Keratinocyte (primary cell): ENCODE measurements around the gene TOR1B. TPM values are rescaled to one million over a fixed set of nuclear protein-coding genes. Genes with fewer than 3 reads are reported as not detected.

Source experiments
- DNase-seq: peaks from one replicate; pipeline ENCODE4 v3.0.0-alpha.2; 2011; ENCODE audit warnings: low read depth, missing footprints, low spot score
- FAIRE-seq: peaks from 2 replicates; lab custom pipeline; 2011; peaks lifted over from hg19 to GRCh38; lab: Jason Lieb, UNC
- H2AFZ ChIP-seq: 2 replicates; pipeline ENCODE4 v1.6.0; 2012; ENCODE audit warnings: low read length, control low read depth, inconsistent platforms; ENCODE audit not compliant: control insufficient read depth
- H3K27ac ChIP-seq: 2 replicates; pipeline ENCODE4 v1.5.1; 2011; ENCODE audit warnings: low read length; ENCODE audit not compliant: control insufficient read depth, insufficient read depth
- H3K27me3 ChIP-seq: 3 replicates; pipeline ENCODE4 v1.6.0; 2011; ENCODE audit warnings: low read length; ENCODE audit not compliant: control insufficient read depth, insufficient read depth; ENCODE audit errors: extremely low read depth
- H3K36me3 ChIP-seq, 2 experiments: 2 replicates in 1 of 2; 3 replicates in 1 of 2; pipeline ENCODE4 v1.5.1; 2011; ENCODE audit warnings: low read length in 2 of 2, mild to moderate bottlenecking in 1 of 2; ENCODE audit not compliant: control insufficient read depth in 2 of 2, insufficient read depth in 2 of 2; ENCODE audit errors: extremely low read depth in 1 of 2
- H3K4me1 ChIP-seq: 3 replicates; pipeline ENCODE4 v1.5.1; 2011; ENCODE audit warnings: low read length; ENCODE audit not compliant: control insufficient read depth, insufficient read depth; ENCODE audit errors: extremely low read depth
- H3K4me2 ChIP-seq: 3 replicates; pipeline ENCODE4 v1.6.0; 2011; ENCODE audit warnings: low read depth, low read length; ENCODE audit not compliant: control insufficient read depth, insufficient read depth; ENCODE audit errors: extremely low read depth
- H3K4me3 ChIP-seq, 3 experiments: fragments of 200-600 bp in 1 of 3; sonication (generic) in 1 of 3; 2 replicates in 2 of 3; 3 replicates in 1 of 3; pipeline ENCODE4 v1.5.1; 2011 to 2016; ENCODE audit warnings: low read length in 3 of 3, mild to moderate bottlenecking in 3 of 3, control low read depth in 2 of 3, inconsistent platforms in 1 of 3, low read depth in 1 of 3, mixed read lengths in 1 of 3, mixed run types in 1 of 3, moderate library complexity in 1 of 3; ENCODE audit not compliant: control insufficient read depth in 2 of 3, insufficient read depth in 2 of 3; ENCODE audit errors: extremely low read depth in 1 of 3
- H3K79me2 ChIP-seq: 2 replicates; pipeline ENCODE4 v1.6.0; 2012; ENCODE audit warnings: low read length; ENCODE audit not compliant: control insufficient read depth, insufficient read depth
- H3K9ac ChIP-seq: 3 replicates; pipeline ENCODE4 v1.6.0; 2011; ENCODE audit warnings: low read length; ENCODE audit not compliant: control insufficient read depth, insufficient read depth; ENCODE audit errors: extremely low read depth
- H3K9me1 ChIP-seq: 3 replicates; pipeline ENCODE4 v1.6.0; 2011; ENCODE audit warnings: low read length; ENCODE audit not compliant: control insufficient read depth, insufficient read depth; ENCODE audit errors: extremely low read depth
- H3K9me3 ChIP-seq: 2 replicates; pipeline ENCODE4 v1.5.1; 2012; ENCODE audit warnings: low read depth, low read length; ENCODE audit not compliant: control insufficient read depth
- H4K20me1 ChIP-seq: 3 replicates; pipeline ENCODE4 v1.6.0; 2011; ENCODE audit warnings: low read length; ENCODE audit not compliant: control insufficient read depth, insufficient read depth; ENCODE audit errors: extremely low read depth
- CTCF ChIP-seq, 3 experiments: IDR thresholded peaks in 1 of 3; conservative IDR thresholded peaks in 1 of 3; optimal IDR thresholded peaks in 1 of 3; 2 replicates in 2 of 3; 3 replicates in 1 of 3; pipeline versions ENCODE3 to v1.5.1; 2011; ENCODE audit warnings: low read length in 3 of 3, mild to moderate bottlenecking in 3 of 3, moderate library complexity in 2 of 3, control low read depth in 1 of 3, inconsistent platforms in 1 of 3; ENCODE audit not compliant: insufficient read depth in 2 of 3; ENCODE audit errors: extremely low read depth in 1 of 3
- EZH2 ChIP-seq: IDR thresholded peaks from one replicate; pipeline ENCODE4 v1.6.1; 2012; ENCODE audit warnings: inconsistent platforms, mild to moderate bottlenecking, low read length, moderate library complexity
- dilution Hi-C: fragments of 300-500 bp; cut with MboI; formaldehyde crosslinking; loops from one replicate; pipeline ENCODE4 v1.7.0; 2020; ENCODE audit warnings: low sequenced_read_pairs; ENCODE audit not compliant: extremely low pct_ligation_motif_present
- polyA plus RNA-seq, 5 experiments: library from polyadenylated mRNA; depleted of rRNA in 3 of 5; stranded (reverse) in 3 of 5; stranded (forward) in 1 of 5; unstranded in 1 of 5; fragments of >200 nt; gene quantifications; 1 replicate in 1 of 5; 2 replicates in 3 of 5; 3 replicates in 1 of 5; pipeline versions ENCODE4 v1.2.1 to v1.2.3, GENCODE V29; 2011 to 2012; ENCODE audit warnings: missing spikeins in 2 of 5, low read depth in 1 of 5, low replicate concordance in 1 of 5

Gene TOR1B
- polyA plus RNA-seq, 1 donor (not counting 4 experiments of a cell fraction or from before 2014, with no cell fraction given), result 24.2 TPM

- Histone ChIP-seq H3K9ac (peak overlapping the region; percentile 93), H3K9me3 (no peaks in the 10 kb centered on the region), H3K79me2 (peaks cover 18% of the 10 kb centered on the region), H3K27me3 (no peaks in the 10 kb centered on the region), H3K4me1 (peaks cover 15% of the 10 kb centered on the region), H3K36me3 (peaks cover 3 to 10% of the 10 kb centered on the region in 2 experiments), H3K27ac (peak overlapping the region; percentile 78), H2AFZ (peak overlapping the region; percentile 97), H3K4me2 (peak overlapping the region; percentile 97), H3K4me3 (peak overlapping the region; percentile 76 to 99 (median 99)), H4K20me1 (no peaks in the 10 kb centered on the region), H3K9me1 (no peaks in the 10 kb centered on the region)
- DNase-seq (no peak), FAIRE-seq (no peak)
- dilution Hi-C loops, result no loop called here
- TF ChIP-seq EZH2 (no peak), CTCF (optimal IDR thresholded peaks at IDR 0.05 in 1 of 3, IDR thresholded peaks at IDR 0.05 in 1 of 3, conservative IDR thresholded peaks at IDR 0.05 in 1 of 3; ENCODE audit: extremely low read depth in 1 of 3, insufficient read depth in 2 of 3, low read length in 3 of 3) (no peak)
Observed at GRCh38 chr9:129834489-129835127, 31.6 kb downstream of the TOR1B start.

GRCh38 chr9:129835128-129835859 lies 32.3 kb downstream of the TOR1B start, which contains the start of the genes C9orf78 and USP20:
TSS of gene C9orf78 (minus strand) at chr9:129835275. CDS start at chr9:129835221, 54 bp downstream.
TSS of gene USP20 (plus strand) at chr9:129835458. CDS start at chr9:129852556, 17,098 bp downstream.
- H3K36me3 ChIP-seq, result peaks cover 1 to 5% of the 10 kb centered on the region in 2 experiments
- peak within 1 kb of the TSS; percentile 97 for H2AFZ ChIP-seq
- H3K9me1 ChIP-seq, result no peaks in the 10 kb centered on the region
- H3K27me3 ChIP-seq, result no peaks in the 10 kb centered on the region
- H3K9me3 ChIP-seq, result no peaks in the 10 kb centered on the region
- H3K4me1 ChIP-seq, result peaks cover 15% of the 10 kb centered on the region
- no peak for FAIRE-seq
- H4K20me1 ChIP-seq, result no peaks in the 10 kb centered on the region
- H3K27ac ChIP-seq, result peak within 1 kb of the TSS; percentile 78
- peak within 1 kb of the TSS; percentile 98 for H3K4me2 ChIP-seq
- peak within 1 kb of the TSS; percentile 93 for H3K9ac ChIP-seq
- H3K79me2 ChIP-seq, result peaks cover 18% of the 10 kb centered on the region
- dilution Hi-C loops, result no loop called here
- TF ChIP-seq EZH2 (no peak), CTCF (optimal IDR thresholded peaks at IDR 0.05 in 1 of 3, IDR thresholded peaks at IDR 0.05 in 1 of 3, conservative IDR thresholded peaks at IDR 0.05 in 1 of 3; ENCODE audit: extremely low read depth in 1 of 3, insufficient read depth in 2 of 3, low read length in 3 of 3) (peak in 1 of 3 experiments; percentile 23)
- peak within 1 kb of the TSS; percentile 76 to 99 (median 99) for H3K4me3 ChIP-seq
- DNase-seq, result peak; percentile 75
